LNCaP clone FGC (cell line): ENCODE results near the gene DIAPH3.

Source experiments
- DNase-seq: peaks from one replicate; pipeline ENCODE4 v3.0.0-alpha.2; 2011; ENCODE audit warnings: low read depth
- H3K4me3 ChIP-seq: 2 replicates; pipeline ENCODE4 v1.5.1; 2011; ENCODE audit warnings: mild to moderate bottlenecking, low read depth, low read length, control low read depth
- TF ChIP-seq, protein P1 (sequence below): IDR thresholded peaks from 2 replicates; pipeline ENCODE4 v1.5.1; 2012; ENCODE audit warnings: mild to moderate bottlenecking; ENCODE audit not compliant: control insufficient read depth, insufficient read depth; ENCODE audit errors: extremely low read depth

DIAPH3 gene

GRCh38 chr13:60167121-60167520, 3.4 kb upstream of the DIAPH3 start:
- DNase-seq, result no peak
- no peak overlapping the region for H3K4me3 ChIP-seq
- TF ChIP-seq, protein P1, sequence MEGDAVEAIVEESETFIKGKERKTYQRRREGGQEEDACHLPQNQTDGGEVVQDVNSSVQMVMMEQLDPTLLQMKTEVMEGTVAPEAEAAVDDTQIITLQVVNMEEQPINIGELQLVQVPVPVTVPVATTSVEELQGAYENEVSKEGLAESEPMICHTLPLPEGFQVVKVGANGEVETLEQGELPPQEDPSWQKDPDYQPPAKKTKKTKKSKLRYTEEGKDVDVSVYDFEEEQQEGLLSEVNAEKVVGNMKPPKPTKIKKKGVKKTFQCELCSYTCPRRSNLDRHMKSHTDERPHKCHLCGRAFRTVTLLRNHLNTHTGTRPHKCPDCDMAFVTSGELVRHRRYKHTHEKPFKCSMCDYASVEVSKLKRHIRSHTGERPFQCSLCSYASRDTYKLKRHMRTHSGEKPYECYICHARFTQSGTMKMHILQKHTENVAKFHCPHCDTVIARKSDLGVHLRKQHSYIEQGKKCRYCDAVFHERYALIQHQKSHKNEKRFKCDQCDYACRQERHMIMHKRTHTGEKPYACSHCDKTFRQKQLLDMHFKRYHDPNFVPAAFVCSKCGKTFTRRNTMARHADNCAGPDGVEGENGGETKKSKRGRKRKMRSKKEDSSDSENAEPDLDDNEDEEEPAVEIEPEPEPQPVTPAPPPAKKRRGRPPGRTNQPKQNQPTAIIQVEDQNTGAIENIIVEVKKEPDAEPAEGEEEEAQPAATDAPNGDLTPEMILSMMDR, result no peak

DNA sequence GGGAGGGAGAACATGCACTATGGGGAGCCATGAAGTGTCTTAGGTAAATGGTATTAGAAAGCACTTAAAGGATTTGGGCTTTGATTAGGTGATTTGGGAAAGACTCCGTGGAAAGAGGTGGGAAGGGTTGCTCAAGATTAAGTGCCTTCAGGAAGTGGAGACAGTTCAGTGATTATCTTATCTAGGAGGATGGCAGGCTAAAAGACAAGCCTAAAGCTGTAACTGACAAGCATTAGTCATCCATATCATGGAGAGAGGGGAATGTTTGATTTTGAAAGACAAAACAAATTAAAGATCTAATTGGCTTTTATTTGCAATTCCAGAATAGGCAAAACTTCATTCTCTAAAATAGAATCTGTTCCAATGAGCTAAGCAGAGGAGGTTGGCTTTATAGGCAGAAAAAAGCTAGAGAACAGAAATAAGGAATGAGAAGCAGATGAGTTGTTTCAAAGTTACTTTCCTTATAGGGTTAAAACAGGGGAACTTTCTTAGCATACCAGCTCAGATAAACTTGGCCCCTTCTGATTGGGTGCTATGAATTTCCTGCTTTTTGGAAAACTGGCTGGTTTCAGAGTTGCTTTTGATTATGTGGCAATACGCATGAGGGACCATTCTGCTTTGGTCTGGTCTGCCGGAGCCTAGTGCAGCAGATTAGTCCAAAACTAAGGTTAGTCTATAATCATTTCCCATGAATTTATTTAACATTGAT, 1.8 kb upstream of the DIAPH3 start:
- TF ChIP-seq, protein P1, result no peak
- DNase-seq, result no peak
- no peak overlapping the region for H3K4me3 ChIP-seq

- TF ChIP-seq, protein P1, result no peak
- peak overlapping the region; percentile 91 for H3K4me3 ChIP-seq
- no peak for DNase-seq
These were observed 634 bp upstream of the DIAPH3 start for GRCh38 chr13:60164234-60164889.

DNA sequence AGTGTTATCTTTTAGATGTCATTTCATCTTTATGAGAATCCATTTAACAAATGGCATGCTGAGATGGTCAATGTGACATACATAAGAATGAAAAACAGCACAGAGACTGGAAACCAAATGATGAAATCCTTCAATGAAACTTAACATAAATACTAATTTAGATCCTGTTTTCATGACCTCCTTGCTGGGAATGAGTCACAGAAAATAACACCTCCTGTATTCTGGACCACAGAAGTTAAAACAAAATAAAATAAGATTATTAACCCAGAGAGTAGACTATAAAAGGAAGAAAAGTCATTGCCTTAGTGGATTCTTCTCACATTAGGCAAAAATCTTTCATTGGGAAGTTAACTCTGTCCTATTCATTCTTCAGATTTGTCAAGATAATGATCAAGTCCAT, 1.6 kb downstream of the DIAPH3 start:
- no peak overlapping the region for H3K4me3 ChIP-seq
- TF ChIP-seq, protein P1, result no peak

DNA sequence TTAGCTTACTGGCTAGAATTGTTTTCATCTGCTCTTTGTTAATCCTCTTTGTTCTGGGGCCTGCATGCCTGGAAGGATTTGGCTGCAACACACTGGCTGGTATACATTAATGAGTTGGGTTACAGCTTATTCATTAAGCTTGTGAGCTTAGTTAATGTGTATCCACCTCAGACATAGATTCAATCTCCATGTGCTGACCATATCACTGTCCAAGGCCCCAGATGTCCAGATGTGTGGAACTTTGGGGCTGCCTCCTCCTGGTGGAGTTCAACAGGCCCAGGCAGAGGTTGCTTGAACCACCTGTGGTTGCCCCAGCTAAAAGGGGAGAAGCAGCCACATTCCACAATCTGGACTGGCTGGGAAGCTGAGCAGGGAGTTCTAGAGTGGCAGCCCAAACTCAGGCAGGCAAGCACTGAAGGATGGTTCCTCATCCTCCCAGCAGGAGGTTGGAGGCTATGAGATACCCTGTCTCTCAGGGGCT, 5.4 kb downstream of the DIAPH3 start:
- no peak for DNase-seq
- TF ChIP-seq, protein P1, result no peak
- H3K4me3 ChIP-seq, result no peak overlapping the region

More for the DNA sequence above, 1.6 kb downstream of the DIAPH3 start:
- no peak for DNase-seq

GRCh38 chr13:60155978-60156377, 7.8 kb downstream of the DIAPH3 start:
- no peak for DNase-seq

More at GRCh38 chr13:60155978-60156377, 7.8 kb downstream of the DIAPH3 start:
- TF ChIP-seq, protein P1, result no peak
- no peak overlapping the region for H3K4me3 ChIP-seq
